Right forelimb (tissue), 1 donor: ENCODE data around the gene IQGAP2.
"Not testable (repeated sequence)": the region's sequence is repeated elsewhere in the genome, so short reads cannot be mapped to it uniquely, and the experiment has no call there.

Experiments used
- DNase-seq: peaks from one replicate; pipeline ENCODE4 v3.0.0-alpha.2; 2018

IQGAP2 gene

DNA sequence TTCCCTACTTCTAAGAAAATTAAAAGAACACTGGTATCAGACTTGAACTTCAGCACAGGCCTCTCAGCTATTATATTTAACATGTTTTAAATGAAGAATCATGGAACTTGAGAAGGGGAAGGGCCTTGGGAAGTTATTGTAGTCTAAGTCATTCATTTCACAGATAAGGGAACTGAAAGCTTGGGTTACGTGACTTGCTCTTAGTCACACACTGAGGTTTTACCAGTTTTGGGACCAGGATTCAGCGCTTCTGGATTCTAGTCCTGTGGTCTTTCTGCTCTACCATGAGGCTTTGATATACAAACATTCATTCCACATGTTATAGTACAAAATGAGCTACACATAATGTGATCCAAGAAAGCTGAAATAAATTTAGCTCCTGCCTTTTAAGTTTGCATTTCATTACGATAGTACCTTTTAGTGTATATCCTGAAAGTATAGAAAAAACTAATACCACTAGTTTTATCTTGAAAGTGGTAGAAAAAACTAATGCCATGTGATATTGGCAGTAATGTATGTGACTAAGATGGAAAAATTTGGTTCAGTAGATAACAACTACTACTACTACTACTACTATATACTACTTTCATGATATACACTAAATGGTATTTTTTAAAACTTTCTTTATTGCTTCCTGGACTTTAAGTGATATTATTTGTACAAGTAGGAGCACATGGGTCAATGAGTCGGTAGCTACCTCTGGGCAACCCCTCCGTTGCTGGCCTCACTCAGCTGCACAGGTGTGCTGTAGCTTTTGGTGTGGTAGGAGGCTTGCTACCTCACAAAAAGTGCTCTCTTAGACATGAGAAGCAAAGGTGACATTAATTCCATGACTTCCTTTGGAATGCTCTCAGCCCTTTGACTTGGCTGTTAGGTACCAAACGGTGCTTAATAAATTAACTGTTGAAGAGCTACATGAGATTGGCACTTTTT is 179.4 kb downstream of the IQGAP2 start:
- DNase-seq: no peak

DNA sequence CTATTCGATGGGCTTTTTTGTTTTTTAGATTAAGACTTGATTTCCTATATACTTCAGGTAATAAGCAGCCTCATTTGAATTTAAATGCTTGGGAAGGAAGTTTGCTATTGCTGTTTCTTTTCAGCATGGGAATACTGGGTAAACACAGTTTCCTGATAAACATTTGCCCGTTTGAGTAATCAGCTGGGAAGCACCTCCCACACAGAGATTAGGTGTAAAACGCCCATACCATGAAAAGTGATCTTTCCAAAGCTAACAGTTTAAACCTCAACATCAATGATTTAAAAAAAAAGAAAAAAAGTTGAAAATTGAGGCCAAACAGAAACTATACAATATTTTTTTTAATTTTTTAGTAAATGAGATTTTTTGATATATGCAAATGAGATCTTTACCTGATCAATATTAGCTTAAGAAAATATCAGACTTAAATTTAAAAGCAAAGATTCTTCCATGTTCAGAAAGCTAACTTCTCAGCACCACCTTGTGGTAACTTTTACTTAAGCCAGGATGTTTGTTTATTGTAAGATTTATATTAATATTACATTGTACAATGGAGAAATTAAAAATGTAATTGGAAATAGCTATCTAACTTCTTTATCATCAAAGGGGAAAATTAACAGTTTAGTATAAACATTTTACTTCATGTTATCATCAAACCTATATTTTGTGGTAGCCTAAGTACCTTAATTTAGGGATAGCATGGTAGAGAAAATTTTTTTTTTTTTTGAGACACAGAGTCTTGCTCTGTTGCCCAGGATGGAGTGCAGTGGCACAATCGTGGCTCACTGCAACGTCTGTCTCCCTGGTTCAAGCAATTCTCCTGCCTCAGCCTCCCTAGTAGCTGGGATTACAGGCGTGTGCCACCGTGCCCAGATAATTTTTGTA is 180.3 kb downstream of the IQGAP2 start:
- DNase-seq: no peak

GRCh38 chr5:76585783-76586217 is 182.7 kb downstream of the IQGAP2 start:
- no peak for DNase-seq

DNA sequence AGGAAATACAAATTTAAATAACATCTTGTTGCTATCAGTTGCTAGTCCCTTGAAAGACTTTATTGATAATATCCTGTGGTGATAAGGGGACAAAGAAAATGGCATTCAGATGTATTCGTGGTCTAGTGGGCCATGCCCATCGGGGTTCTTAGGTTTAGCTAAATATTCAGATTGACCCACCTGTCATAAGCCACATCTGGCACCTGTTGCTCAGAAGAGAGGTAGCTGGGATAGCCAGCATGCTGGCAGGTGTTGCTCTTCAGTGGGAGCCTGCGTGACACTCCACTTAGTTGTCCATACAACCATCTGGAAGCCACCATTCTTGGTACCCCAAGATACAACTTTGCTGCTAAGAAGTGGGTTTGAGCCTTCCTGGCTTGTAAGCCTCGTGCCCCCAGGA is 183.4 kb downstream of the IQGAP2 start:
- DNase-seq: no peak

DNA sequence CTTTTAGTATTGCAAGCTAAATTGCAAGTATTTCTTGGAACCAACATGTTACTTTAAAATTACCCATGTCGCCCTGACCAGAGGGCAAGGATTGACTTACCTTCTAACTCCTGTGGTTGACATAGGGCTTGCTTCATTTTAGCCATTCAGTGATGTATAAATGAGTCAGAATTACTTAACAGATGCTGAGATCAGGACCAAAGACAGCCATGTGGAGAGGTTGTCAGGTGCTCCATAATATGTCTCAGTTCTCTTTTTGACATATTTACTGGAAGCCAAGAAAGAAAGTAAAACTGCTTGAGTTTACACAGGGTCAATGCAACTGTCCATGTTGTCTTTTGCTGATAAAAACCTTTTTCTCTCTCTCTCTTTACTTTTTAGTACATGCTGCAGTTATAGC is 186.9 kb downstream of the IQGAP2 start:
- no peak for DNase-seq

GRCh38 chr5:76591366-76591765 is 188.3 kb downstream of the IQGAP2 start:
- no peak for DNase-seq

- no peak for DNase-seq
These were observed 189.6 kb downstream of the IQGAP2 start for GRCh38 chr5:76592692-76593091.

GRCh38 chr5:76594107-76594506 is 191.0 kb downstream of the IQGAP2 start:
- DNase-seq: no peak

- DNase-seq: no peak
These were observed 192.8 kb downstream of the IQGAP2 start for GRCh38 chr5:76595755-76596481.

DNA sequence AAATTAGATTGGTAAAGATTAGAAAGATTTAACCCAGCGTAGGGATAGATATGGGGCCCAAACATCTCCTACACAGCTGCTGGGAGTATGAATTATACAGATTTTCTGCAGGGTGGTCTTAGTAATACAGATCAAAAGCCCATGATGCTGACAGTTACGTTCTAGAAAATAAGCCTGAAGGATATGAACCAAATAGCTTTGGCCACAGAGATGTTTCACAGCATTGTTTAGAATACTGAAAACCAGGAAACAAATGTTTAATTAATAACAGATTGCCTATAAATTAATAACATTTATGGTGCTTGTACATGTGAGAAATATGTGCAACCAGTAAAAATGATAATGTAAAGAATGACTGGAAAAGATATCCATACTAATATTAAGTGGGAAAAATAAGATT is 195.4 kb downstream of the IQGAP2 start:
- DNase-seq: no peak

- DNase-seq: no peak
These were observed 197.6 kb downstream of the IQGAP2 start for GRCh38 chr5:76600716-76601115.

GRCh38 chr5:76601470-76601869 is 198.4 kb downstream of the IQGAP2 start:
- no peak for DNase-seq

GRCh38 chr5:76602094-76602726 is 199.1 kb downstream of the IQGAP2 start:
- no peak for DNase-seq

DNA sequence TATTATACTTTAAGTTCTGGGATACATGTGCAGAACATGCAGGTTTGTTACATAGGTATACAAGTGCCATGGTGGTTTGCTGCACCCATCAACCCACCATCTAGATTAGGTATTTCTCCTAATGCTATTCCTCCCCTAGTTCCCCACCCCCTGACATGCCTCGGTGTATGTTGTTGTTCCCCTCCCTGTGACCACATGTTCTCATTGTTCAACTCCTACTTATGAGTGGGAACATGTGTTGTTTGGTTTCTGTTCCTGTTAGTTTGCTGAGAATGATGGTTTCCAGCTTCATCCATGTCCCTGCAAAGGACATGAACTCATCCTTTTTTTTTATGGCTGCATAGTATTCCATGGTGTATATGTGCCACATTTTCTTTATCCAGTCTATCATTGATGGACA is 200.9 kb downstream of the IQGAP2 start:
- not testable (repeated sequence) for DNase-seq

GRCh38 chr5:76604838-76605237 is 201.8 kb downstream of the IQGAP2 start:
- no peak for DNase-seq

- DNase-seq: no peak
These were observed 203.6 kb downstream of the IQGAP2 start for GRCh38 chr5:76606701-76607100.

DNA sequence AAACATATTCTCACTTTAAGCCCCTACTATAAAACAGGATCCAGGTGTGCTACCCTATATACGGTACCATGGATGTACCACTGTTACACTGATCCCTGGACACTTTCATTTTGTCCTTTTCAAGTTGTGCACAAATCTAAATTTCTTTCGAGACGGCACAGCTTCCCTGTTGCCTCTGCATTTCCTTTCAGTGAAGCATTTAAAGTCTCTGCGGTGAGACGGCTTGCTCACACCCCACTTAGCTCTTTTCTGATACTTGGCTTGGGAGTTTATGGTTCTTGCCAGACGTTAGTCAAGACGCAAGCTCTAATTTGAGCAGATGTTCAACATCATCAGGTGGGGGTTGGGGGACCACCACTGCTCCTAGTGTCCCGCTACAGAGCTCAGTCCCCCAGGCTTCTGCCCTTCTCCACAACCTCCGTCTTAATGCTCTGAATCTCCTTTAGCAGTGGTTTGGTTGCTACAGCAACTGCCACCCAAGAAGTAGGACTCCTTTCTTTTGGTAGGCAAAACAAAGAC is 204.3 kb downstream of the IQGAP2 start:
- DNase-seq: peak; percentile 52

GRCh38 chr5:76608833-76609232 is 205.7 kb downstream of the IQGAP2 start:
- no peak for DNase-seq

GRCh38 chr5:76610196-76610595 is 207.1 kb downstream of the IQGAP2 start:
- DNase-seq: no peak

- no peak for DNase-seq
These were observed 209.9 kb downstream of the IQGAP2 start for GRCh38 chr5:76612942-76613341.

- DNase-seq: no peak
These were observed 212.7 kb downstream of the IQGAP2 start for GRCh38 chr5:76615759-76616158.

GRCh38 chr5:76616206-76616605 is 213.1 kb downstream of the IQGAP2 start:
- DNase-seq: no peak
